ENCODE measurements around the gene IFNA6. TPM values are rescaled to one million over a fixed set of nuclear protein-coding genes. Genes with fewer than 3 reads are reported as not detected.

Gene IFNA6
- total and polyA plus RNA-seq, 2 donors (not counting 1 experiment from before 2014, with no cell fraction given) = not detected

GRCh38 chr9:21322911-21323461 is 27.7 kb downstream of the IFNA6 start:
- H3K4me2 ChIP-seq (ENCODE audit: extremely low read depth, insufficient read depth, low read length) = no peak overlapping the region
- H4K20me1 ChIP-seq (ENCODE audit: control insufficient read depth, extremely low read depth, insufficient read depth, low read length) = no peaks in the 10 kb centered on the region
- H3K27ac ChIP-seq (ENCODE audit: insufficient read depth, low read length) = no peak overlapping the region
- H2AFZ ChIP-seq (ENCODE audit: low read length) = no peak overlapping the region
- H3K4me1 ChIP-seq (ENCODE audit: control insufficient read depth, extremely low read depth, insufficient read depth, low read length) = no peaks in the 10 kb centered on the region
- no peak for DNase-seq (ENCODE audit: low read depth in 2 of 2)
- H3K9me3 ChIP-seq (ENCODE audit: control insufficient read depth, insufficient read depth, low read depth, low read length) = no peaks in the 10 kb centered on the region
- H3K4me3 ChIP-seq (replicated peaks in 1 of 4; ENCODE audit: control extremely low read depth in 1 of 4, insufficient read depth in 1 of 4, low read depth in 3 of 4, low read length in 4 of 4) = no peak overlapping the region
- peaks cover 5% of the 10 kb centered on the region for H3K36me3 ChIP-seq (ENCODE audit: control insufficient read depth, insufficient read depth, low read length)
- TF ChIP-seq CTCF (conservative IDR thresholded peaks at IDR 0.05 in 1 of 2, IDR thresholded peaks at IDR 0.05 in 1 of 2; ENCODE audit: low read depth in 1 of 2, low read length in 2 of 2) (no peak), EZH2 (IDR thresholded peaks at IDR 0.05; ENCODE audit: low read length, missing control alignments) (no peak)
- no peak overlapping the region for H3K9ac ChIP-seq (ENCODE audit: insufficient read depth, low read length)
- H3K27me3 ChIP-seq (ENCODE audit: control insufficient read depth, insufficient read depth, low read length) = no peaks in the 10 kb centered on the region
- peaks cover 11% of the 10 kb centered on the region for H3K79me2 ChIP-seq (ENCODE audit: control insufficient read depth, insufficient read depth, low read length)

- no peak overlapping the region for H3K27ac ChIP-seq (ENCODE audit: insufficient read depth, low read length)
- no peak overlapping the region for H3K4me3 ChIP-seq (replicated peaks in 1 of 4; ENCODE audit: control extremely low read depth in 1 of 4, insufficient read depth in 1 of 4, low read depth in 3 of 4, low read length in 4 of 4)
- H3K9ac ChIP-seq (ENCODE audit: insufficient read depth, low read length) = no peak overlapping the region
- no peak overlapping the region for H2AFZ ChIP-seq (ENCODE audit: low read length)
- H3K4me1 ChIP-seq (ENCODE audit: control insufficient read depth, extremely low read depth, insufficient read depth, low read length) = no peaks in the 10 kb centered on the region
- peaks cover 5% of the 10 kb centered on the region for H3K36me3 ChIP-seq (ENCODE audit: control insufficient read depth, insufficient read depth, low read length)
- TF ChIP-seq EZH2 (IDR thresholded peaks at IDR 0.05; ENCODE audit: low read length, missing control alignments) (no peak), CTCF (conservative IDR thresholded peaks at IDR 0.05 in 1 of 2, IDR thresholded peaks at IDR 0.05 in 1 of 2; ENCODE audit: low read depth in 1 of 2, low read length in 2 of 2) (no peak)
- peaks cover 1% of the 10 kb centered on the region for H3K79me2 ChIP-seq (ENCODE audit: control insufficient read depth, insufficient read depth, low read length)
- no peak overlapping the region for H3K4me2 ChIP-seq (ENCODE audit: extremely low read depth, insufficient read depth, low read length)
- no peaks in the 10 kb centered on the region for H4K20me1 ChIP-seq (ENCODE audit: control insufficient read depth, extremely low read depth, insufficient read depth, low read length)
- DNase-seq (ENCODE audit: low read depth in 2 of 2) = no peak
- no peaks in the 10 kb centered on the region for H3K27me3 ChIP-seq (ENCODE audit: control insufficient read depth, insufficient read depth, low read length)
- no peaks in the 10 kb centered on the region for H3K9me3 ChIP-seq (ENCODE audit: control insufficient read depth, insufficient read depth, low read depth, low read length)
Measured at GRCh38 chr9:21320465-21320864, 30.2 kb downstream of the IFNA6 start.

DNA sequence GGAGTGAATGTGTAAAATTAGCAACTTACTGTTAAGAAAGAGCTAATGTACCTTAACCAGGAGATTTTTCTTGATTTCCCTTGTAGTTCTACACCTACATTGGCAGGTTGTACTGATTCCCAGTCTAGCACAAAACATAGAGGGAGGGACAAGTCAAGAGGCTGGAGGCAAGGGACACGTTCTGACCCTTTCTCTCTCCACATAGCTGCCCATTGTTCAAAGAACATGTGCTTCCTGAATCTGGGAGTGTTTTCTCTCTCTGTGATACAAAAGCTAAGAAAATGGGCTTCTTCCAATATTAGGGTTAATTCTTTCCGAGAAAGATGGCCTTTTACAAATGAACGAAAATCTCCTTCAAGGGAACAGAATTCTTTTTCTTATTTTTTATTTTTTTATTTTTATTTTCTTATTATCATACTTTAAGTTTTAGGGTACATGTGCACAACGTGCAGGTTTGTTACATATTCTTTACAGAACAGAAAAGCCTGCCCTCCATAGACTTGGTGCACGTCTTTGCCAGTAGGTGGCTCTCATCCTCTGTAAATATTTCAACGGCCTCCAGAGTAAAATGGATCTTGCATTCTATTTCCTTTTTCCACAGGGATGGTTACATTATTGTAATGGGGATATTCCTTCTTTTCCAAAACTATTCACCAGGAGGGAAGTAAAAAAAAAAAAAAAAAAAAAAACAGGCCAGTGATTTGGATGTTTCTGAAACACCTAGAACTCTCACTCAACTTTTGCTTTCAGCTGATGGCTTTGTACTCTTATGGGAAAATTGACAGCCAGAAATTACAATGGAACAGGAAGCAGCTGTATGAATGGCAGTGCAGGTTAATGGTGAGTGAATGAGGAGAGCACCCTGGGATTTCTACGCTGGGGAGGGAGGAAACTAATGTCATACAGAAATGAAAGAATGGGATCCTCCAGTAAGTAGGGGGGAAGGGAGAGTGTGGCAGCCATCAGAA is 32.4 kb downstream of the IFNA6 start:
- Histone ChIP-seq H3K27me3 (ENCODE audit: control insufficient read depth, insufficient read depth, low read length) (no peaks in the 10 kb centered on the region), H3K4me3 (replicated peaks in 1 of 4; ENCODE audit: control extremely low read depth in 1 of 4, insufficient read depth in 1 of 4, low read depth in 3 of 4, low read length in 4 of 4) (no peak overlapping the region), H3K9me3 (ENCODE audit: control insufficient read depth, insufficient read depth, low read depth, low read length) (no peaks in the 10 kb centered on the region), H2AFZ (ENCODE audit: low read length) (peak overlapping the region; percentile 36), H3K36me3 (ENCODE audit: control insufficient read depth, insufficient read depth, low read length) (no peaks in the 10 kb centered on the region), H3K79me2 (ENCODE audit: control insufficient read depth, insufficient read depth, low read length) (no peaks in the 10 kb centered on the region), H3K27ac (ENCODE audit: insufficient read depth, low read length) (no peak overlapping the region), H3K4me1 (ENCODE audit: control insufficient read depth, extremely low read depth, insufficient read depth, low read length) (no peaks in the 10 kb centered on the region), H3K9ac (ENCODE audit: insufficient read depth, low read length) (no peak overlapping the region), H3K4me2 (ENCODE audit: extremely low read depth, insufficient read depth, low read length) (no peak overlapping the region), H4K20me1 (ENCODE audit: control insufficient read depth, extremely low read depth, insufficient read depth, low read length) (no peaks in the 10 kb centered on the region)
- DNase-seq (ENCODE audit: low read depth in 2 of 2) = peak; percentile 38 to 60
- TF ChIP-seq CTCF (conservative IDR thresholded peaks at IDR 0.05 in 1 of 2, IDR thresholded peaks at IDR 0.05 in 1 of 2; ENCODE audit: low read depth in 1 of 2, low read length in 2 of 2) = peak; percentile 54 to 74
- no peak for TF ChIP-seq EZH2 (IDR thresholded peaks at IDR 0.05; ENCODE audit: low read length, missing control alignments)

Measured in fibroblast of lung (primary cell).